Skeletal muscle cell (primary cell): ENCODE results near the gene TREH.

Experiments
- DNase-seq: peaks from one replicate; pipeline ENCODE4 v3.0.0-alpha.2; 2010; ENCODE audit warnings: low read depth
- H3K4me3 ChIP-seq: 2 replicates; pipeline ENCODE4 v1.5.1; 2011; ENCODE audit warnings: low read depth, mild to moderate bottlenecking, control low read depth, low read length, moderate library complexity

TREH gene

GRCh38 chr11:118655486-118656190 is 23.8 kb downstream of the TREH start:
- no peak for DNase-seq
- H3K4me3 ChIP-seq: no peak overlapping the region

DNA sequence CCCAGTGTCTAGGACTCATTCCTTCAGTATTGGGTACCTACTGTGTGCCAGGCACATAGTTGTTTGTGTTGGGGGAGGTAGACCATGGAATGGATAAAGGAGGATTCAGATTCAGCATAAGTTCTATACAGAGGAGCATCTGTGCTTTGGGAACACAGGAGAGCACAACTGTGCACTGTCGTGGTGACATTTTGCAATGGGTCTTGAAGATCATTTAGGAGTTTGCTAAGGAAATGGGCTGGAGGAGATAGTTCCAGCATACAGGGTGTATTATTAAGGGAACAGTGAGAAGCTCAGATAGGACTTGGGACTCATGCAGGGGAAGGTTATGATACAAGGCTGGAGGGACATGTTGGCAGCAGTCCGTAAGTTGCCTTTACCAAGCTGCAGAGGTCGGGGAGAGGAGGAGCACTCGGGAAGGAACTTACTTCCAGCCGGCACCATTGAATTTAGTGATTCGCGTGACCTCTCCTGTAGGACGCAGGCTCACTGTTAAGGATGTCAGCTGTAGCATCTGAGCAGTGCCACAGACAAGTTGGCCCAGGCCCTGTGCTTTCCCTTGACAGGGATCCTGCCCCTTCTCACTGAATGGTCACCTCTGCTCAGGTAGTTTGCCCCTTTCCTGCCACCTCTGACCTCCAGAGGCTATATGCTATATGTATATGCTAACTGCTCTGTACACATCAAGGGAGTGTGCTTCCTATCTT is 25.6 kb downstream of the TREH start:
- no peak for DNase-seq
- H3K4me3 ChIP-seq: no peak overlapping the region

GRCh38 chr11:118652681-118653181 is 26.7 kb downstream of the TREH start:
- no peak overlapping the region for H3K4me3 ChIP-seq
- no peak for DNase-seq

DNA sequence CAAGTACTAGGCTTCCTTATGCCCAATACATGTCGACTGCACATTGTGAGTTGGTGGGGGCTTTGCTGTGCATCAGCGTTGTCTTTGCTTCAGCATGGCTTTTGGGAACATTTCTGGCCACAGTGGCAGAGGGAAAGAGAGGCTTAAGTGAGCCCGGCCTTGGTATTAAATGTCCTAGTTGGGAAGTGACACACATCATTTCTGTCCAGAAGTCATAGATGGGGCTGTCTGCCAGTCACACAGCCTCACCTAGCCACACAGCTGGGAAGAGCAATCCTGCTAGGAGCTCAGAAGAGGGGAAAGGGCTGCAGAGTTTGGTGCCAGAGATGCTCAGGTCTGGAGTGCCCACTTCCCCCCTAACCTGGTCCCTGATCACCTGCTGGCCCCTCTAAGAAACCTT is 27.6 kb downstream of the TREH start:
- no peak for DNase-seq
- no peak overlapping the region for H3K4me3 ChIP-seq

GRCh38 chr11:118650366-118650765 is 29.1 kb downstream of the TREH start:
- no peak overlapping the region for H3K4me3 ChIP-seq

GRCh38 chr11:118649941-118650340 is 29.5 kb downstream of the TREH start:
- H3K4me3 ChIP-seq: no peak overlapping the region

More at GRCh38 chr11:118650366-118650765, 29.1 kb downstream of the TREH start:
- DNase-seq: no peak

DNA sequence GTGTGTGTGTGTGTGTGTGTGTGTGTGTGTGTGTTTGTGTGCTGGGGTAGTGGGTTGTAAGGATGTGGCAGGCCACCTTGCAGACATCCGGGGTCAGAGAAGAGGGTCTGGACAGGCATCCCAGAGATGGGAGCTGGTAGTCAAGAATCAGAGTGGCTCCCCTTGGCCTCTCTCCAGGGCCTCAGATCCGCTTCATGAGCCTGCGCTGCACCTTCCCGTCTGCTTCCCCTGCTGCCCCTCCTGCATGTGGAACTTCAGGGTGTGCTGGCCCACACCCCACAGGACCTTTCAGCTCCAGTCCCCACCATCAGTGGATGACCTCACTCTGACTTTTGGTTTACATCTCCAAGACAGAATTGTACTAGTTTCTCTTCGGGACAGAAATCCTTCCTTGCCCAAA is 31.2 kb downstream of the TREH start:
- DNase-seq: no peak
- H3K4me3 ChIP-seq: no peak overlapping the region

More at GRCh38 chr11:118649941-118650340, 29.5 kb downstream of the TREH start:
- DNase-seq: no peak

- DNase-seq: no peak
- no peak overlapping the region for H3K4me3 ChIP-seq
These were observed 33.1 kb downstream of the TREH start for GRCh38 chr11:118646393-118646792.

DNA sequence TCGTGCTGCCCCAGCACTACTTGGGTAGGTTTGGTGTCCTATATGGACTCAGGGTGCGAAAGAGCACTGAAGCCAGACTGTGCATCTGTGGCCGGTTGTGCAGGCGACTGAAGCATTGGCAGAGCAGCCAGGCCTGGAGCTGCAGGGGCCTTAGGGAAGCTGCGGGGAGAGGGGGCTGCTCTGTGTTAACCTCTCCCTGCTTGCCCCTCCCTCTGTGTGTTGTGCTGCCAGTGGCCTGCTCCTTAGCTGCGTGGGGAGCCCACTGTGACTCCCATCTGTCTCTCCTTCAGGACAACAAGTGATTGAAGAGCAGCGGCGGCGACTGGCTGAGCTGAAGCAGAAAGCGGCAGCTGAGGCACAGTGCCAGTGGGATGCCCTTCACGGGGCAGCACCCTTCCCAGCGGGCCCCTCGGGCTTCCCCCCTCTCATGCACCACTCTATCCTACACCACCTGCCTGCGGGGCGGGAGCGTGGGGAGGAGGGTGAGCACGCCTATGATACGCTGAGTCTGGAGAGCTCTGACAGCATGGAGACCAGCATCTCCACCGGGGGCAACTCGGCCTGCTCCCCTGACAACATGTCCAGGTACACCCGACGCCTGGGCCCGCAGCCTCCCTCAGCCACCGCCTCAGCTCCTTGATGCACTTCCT is 34.3 kb downstream of the TREH start:
- no peak for DNase-seq

GRCh38 chr11:118644496-118644895 is 35.0 kb downstream of the TREH start:
- DNase-seq: no peak
- no peak overlapping the region for H3K4me3 ChIP-seq

More for the DNA sequence above, 34.3 kb downstream of the TREH start:
- no peak overlapping the region for H3K4me3 ChIP-seq

DNA sequence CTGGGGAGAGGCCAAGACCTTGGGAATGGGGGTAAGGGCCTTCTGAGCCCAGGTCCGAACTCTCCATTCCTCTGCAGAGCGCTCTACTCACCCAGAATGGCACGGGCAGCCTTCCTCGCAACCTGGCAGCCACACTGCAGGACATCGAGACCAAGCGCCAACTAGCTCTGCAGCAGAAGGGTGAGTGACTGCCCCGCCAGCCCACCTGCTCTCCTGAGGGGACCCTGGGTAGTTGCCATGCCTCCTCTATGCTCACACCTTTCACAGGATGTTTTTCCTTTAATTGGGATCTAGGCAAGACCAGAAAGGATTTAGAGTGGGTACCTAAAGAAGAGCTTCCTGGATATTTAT is 35.5 kb downstream of the TREH start:
- no peak overlapping the region for H3K4me3 ChIP-seq
- DNase-seq: no peak

- no peak for DNase-seq
- H3K4me3 ChIP-seq: no peak overlapping the region
These were observed 36.1 kb downstream of the TREH start for GRCh38 chr11:118643142-118643994.

DNA sequence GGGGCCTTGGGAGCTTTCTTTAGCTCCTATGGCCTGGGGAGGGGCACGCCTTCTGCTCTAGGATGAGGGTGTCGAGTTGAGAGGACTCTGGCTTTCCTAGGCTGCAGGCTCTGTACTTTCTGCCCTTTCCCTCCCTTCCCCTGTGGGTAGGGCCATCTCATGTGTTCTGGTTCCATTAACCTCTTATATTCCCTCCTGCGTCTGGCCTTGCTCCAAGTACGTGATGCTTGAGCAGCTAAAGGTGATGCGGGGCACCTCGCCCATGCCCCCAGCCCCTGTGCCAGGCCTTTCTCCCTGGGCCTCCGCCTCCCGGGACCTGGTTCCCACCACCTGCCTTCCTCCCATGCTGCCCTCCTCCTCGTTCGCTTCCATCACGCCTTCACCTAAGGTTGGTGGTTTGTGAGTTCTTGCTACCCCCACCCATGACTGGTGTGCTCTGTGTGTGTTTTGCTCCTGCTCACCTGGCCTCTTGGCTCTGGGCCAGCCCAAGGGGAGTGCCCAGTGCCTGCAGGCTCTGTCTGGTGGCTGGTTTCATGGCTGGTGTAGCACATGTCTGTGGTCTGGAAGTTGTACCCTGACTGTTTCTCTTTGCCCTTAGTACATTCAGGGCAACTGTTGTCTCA is 37.9 kb downstream of the TREH start:
- no peak overlapping the region for H3K4me3 ChIP-seq
- DNase-seq: no peak

DNA sequence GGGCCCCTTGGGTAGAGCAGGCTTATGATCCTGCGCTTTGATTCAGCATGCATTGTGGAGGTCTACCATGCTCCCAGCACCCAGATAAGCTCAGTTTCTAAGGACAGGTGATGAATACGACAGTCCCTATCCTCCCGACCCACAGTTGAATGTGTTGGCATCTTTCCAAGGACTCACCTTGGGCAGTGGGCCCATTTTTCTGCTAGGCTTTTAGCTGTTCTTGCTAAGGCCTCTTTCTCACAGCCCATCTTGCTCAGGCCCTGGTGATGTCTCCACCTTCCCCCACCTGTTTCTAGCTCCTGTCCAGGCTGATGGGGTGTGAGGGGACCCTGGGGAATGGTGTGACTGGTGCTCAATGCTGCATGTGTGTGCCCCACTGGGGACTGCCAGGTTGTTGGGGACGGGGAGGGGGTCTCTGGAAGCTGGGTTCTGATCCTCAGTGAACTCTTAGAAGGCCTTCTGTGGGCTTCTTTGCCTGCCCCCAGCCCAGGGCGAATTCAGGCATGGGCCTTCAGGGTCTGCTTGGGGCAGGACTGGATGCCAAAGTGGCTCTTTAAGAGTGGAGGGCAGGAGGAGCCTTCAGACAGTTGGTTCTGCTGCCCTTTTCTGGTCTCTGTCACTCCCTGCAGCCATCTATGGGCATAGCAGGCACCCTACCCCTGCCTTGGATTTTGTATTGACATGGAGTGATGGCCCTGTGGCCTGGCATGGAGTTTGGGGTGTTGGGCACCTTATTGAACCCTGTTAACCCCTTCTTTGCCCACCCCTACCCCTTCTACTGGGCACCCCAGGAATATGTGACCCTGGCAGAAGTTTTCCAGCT is 38.9 kb downstream of the TREH start:
- no peak for DNase-seq
- no peak overlapping the region for H3K4me3 ChIP-seq

DNA sequence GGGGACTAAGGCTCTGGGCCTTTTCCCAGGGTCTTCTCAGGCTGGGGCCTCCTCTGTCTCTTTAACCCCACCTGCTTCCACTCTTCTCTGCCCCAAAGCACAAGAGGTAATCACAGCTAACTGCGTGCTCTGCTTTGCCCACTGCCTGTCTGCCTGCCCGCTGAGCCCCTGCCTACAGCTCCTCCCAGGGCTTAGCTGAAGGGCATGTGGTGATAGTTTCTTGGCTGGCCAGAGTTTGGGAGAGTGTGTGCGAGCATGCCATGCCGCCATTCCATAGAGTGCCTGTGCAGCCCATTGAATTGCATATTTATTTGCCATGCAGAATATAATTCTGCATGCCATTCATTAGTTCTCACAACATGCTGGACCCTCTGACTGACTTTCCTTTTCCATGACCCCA is 39.6 kb downstream of the TREH start:
- H3K4me3 ChIP-seq: no peak overlapping the region
- DNase-seq: no peak

DNA sequence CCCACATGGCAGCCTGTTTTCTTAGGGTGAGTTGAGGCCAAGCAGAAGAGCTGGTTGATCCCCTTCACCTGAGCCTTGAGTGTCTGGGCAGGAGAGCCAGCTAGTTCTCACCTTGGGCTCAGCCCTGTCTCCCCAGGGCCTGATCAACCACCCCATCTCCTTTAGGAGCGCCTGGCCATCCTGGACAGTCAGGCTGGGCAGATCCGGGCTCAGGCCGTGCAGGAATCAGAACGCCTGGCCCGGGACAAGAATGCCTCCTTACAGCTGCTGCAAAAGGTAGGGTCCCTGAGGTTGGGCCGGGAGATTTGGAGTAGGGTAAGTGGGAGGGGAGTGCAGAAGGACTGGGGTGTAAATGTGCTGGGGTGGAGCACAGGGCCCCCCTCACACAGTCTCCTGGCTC is 40.7 kb downstream of the TREH start:
- no peak overlapping the region for H3K4me3 ChIP-seq
- no peak for DNase-seq

DNA sequence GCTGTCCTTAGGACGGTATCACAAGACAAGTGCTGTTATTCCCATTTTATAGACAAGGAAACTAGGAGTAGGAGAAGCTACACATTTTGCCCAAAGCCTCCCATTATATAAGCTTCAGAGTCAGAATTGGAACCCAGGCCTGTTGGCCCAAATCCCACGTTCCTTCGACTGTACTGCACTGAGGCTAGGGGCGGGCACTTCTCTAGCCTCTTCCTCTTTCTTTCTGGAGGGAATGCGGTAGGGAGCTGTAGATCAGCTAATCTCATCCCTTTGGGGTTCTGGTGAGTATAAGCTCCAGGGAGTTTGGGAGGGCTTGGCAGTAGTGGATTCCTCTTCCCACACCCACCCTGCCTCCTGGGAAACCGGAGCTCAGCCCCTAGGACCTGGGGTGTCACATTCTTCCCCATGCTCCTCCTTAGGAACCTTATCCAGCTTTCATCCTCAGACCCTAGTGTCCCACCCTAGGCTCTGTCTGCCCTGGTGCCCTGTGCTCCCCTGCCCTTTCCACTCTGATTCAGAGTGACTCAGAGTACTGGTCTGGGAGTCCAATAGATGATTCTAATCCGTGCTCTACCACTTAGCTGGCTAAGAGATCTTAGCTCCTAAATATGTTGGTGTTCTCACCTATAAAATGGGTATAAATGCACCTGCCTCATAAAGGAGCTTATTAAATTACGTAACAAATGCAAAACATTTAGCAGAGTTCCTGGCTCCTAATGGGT is 42.7 kb downstream of the TREH start:
- DNase-seq: no peak
- no peak overlapping the region for H3K4me3 ChIP-seq

- H3K4me3 ChIP-seq: no peak overlapping the region
These were observed 43.8 kb downstream of the TREH start for GRCh38 chr11:118635642-118636041.

More at GRCh38 chr11:118635642-118636041, 43.8 kb downstream of the TREH start:
- no peak for DNase-seq
